Karpas-422 (cell line): ENCODE data around the gene TRIM47. TPM values are rescaled to one million over a fixed set of nuclear protein-coding genes. Genes with fewer than 3 reads are reported as not detected.

Experiments used
- DNase-seq: peaks from one replicate; pipeline ENCODE4 v3.0.0-alpha.2; 2015
- H2AFZ ChIP-seq: fragments of 200-600 bp; sonication (generic); 2 replicates; pipeline ENCODE4 v1.6.1; 2014; ENCODE audit warnings: antibody characterized with exemption, low read length, mixed read lengths
- H3K27ac ChIP-seq: fragments of 200-600 bp; sonication (generic); 2 replicates; pipeline ENCODE4 v1.5.1; 2014; ENCODE audit warnings: mild to moderate bottlenecking, low read length, moderate library complexity
- H3K27me3 ChIP-seq: fragments of 200-600 bp; sonication (generic); 2 replicates; pipeline ENCODE4 v1.6.1; 2014; ENCODE audit warnings: low read length, mixed read lengths
- H3K36me3 ChIP-seq: fragments of 200-600 bp; sonication (generic); 2 replicates; pipeline ENCODE4 v1.6.1; 2014; ENCODE audit warnings: low read length, mixed read lengths; ENCODE audit not compliant: insufficient read depth
- H3K4me1 ChIP-seq: fragments of 200-600 bp; sonication (generic); 2 replicates; pipeline ENCODE4 v1.6.1; 2014; ENCODE audit warnings: mild to moderate bottlenecking, low read length, mixed read lengths
- H3K4me2 ChIP-seq: fragments of 200-600 bp; sonication (generic); 2 replicates; pipeline ENCODE4 v1.6.1; 2014; ENCODE audit warnings: low read length, low read depth, mild to moderate bottlenecking; ENCODE audit not compliant: poor library complexity, severe bottlenecking
- H3K4me3 ChIP-seq: fragments of 200-600 bp; sonication (generic); 2 replicates; pipeline ENCODE4 v1.5.1; 2014; ENCODE audit warnings: mild to moderate bottlenecking, antibody characterized with exemption, low read length, mixed read lengths
- H3K79me2 ChIP-seq: fragments of 200-600 bp; sonication (generic); 2 replicates; pipeline ENCODE4 v1.6.1; 2014; ENCODE audit warnings: mild to moderate bottlenecking, low read length, mixed read lengths
- H3K9ac ChIP-seq: fragments of 200-600 bp; sonication (generic); 2 replicates; pipeline ENCODE4 v1.6.0; 2014; ENCODE audit warnings: low read length
- H3K9me2 ChIP-seq: fragments of 200-600 bp; sonication (generic), shearing (Covaris generic); replicated peaks from 2 replicates; pipeline ENCODE4 v1.6.0; 2014; ENCODE audit warnings: mild to moderate bottlenecking, low read length, moderate library complexity; ENCODE audit not compliant: insufficient read depth
- H3K9me3 ChIP-seq: fragments of 300-700, 200-600 bp; sonication (generic); 2 replicates; pipeline ENCODE4 v1.6.1; 2014; ENCODE audit warnings: low read length, mixed read lengths
- H4K20me1 ChIP-seq: fragments of 200-600 bp; sonication (generic); 2 replicates; pipeline ENCODE4 v1.6.1; 2014; ENCODE audit warnings: mild to moderate bottlenecking, antibody characterized with exemption, low read length, low read depth; ENCODE audit not compliant: insufficient read depth
- total RNA-seq: library from RNA; depleted of rRNA; stranded (reverse); fragments of >200 nt; shearing (Covaris generic); gene quantifications from 2 replicates; pipeline ENCODE4 v1.2.3, GENCODE V29; 2014; ENCODE audit warnings: low replicate concordance; rRNA removed

Gene TRIM47
- total RNA-seq, 1 experiment from 2014 or later, result 7.9 TPM

GRCh38 chr17:75825748-75826370, 52.5 kb downstream of the TRIM47 start:
- no peaks in the 10 kb centered on the region for H3K9me3 ChIP-seq
- no peak overlapping the region for H3K27ac ChIP-seq
- no peak overlapping the region for H3K4me2 ChIP-seq
- no peak for DNase-seq
- H3K27me3 ChIP-seq, result no peaks in the 10 kb centered on the region
- no peak overlapping the region for H3K4me3 ChIP-seq
- H2AFZ ChIP-seq, result no peak overlapping the region
- H3K79me2 ChIP-seq, result no peaks in the 10 kb centered on the region
- no peaks in the 10 kb centered on the region for H4K20me1 ChIP-seq
- peaks cover 4% of the 10 kb centered on the region for H3K4me1 ChIP-seq
- no peak overlapping the region for H3K9ac ChIP-seq
- H3K36me3 ChIP-seq, result peaks cover 4% of the 10 kb centered on the region; the same call in 1 of the 2 replicates
- no peaks in the 10 kb centered on the region for H3K9me2 ChIP-seq

GRCh38 chr17:75825149-75825552, 53.2 kb downstream of the TRIM47 start:
- Histone ChIP-seq H4K20me1 (no peaks in the 10 kb centered on the region), H3K9ac (no peak overlapping the region), H3K9me3 (no peaks in the 10 kb centered on the region), H3K79me2 (no peaks in the 10 kb centered on the region), H3K4me2 (no peak overlapping the region), H3K9me2 (no peaks in the 10 kb centered on the region), H2AFZ (no peak overlapping the region), H3K4me1 (peaks cover 4% of the 10 kb centered on the region), H3K36me3 (peaks cover 9% of the 10 kb centered on the region; the same call in 1 of the 2 replicates), H3K4me3 (no peak overlapping the region), H3K27ac (no peak overlapping the region), H3K27me3 (no peaks in the 10 kb centered on the region)
- no peak for DNase-seq

GRCh38 chr17:75824666-75825065, 53.7 kb downstream of the TRIM47 start:
- no peak for DNase-seq
- no peaks in the 10 kb centered on the region for H3K9me3 ChIP-seq
- H3K4me2 ChIP-seq, result no peak overlapping the region
- no peaks in the 10 kb centered on the region for H3K79me2 ChIP-seq
- H3K4me1 ChIP-seq, result peaks cover 4% of the 10 kb centered on the region
- no peak overlapping the region for H2AFZ ChIP-seq
- no peak overlapping the region for H3K27ac ChIP-seq
- H3K27me3 ChIP-seq, result no peaks in the 10 kb centered on the region
- H3K9ac ChIP-seq, result no peak overlapping the region
- H3K4me3 ChIP-seq, result no peak overlapping the region
- H3K9me2 ChIP-seq, result no peaks in the 10 kb centered on the region
- no peaks in the 10 kb centered on the region for H4K20me1 ChIP-seq
- peaks cover 8% of the 10 kb centered on the region; the same call in 1 of the 2 replicates for H3K36me3 ChIP-seq

Other genes with a start within 250 kb of the TRIM47 start
- not detected in 2 replicates for gene SMIM5, start 245.1 kb downstream of the TRIM47 start, total RNA-seq
- gene RECQL5, start 211.4 kb downstream of the TRIM47 start, total RNA-seq, result 29.4 and 68.7 TPM in 2 replicates
- gene SAP30BP, start 211.2 kb downstream of the TRIM47 start, total RNA-seq, result 26.5 and 49.2 TPM in 2 replicates
- 0.11 and 0.19 TPM in 2 replicates for gene ITGB4, start 157.1 kb downstream of the TRIM47 start, total RNA-seq
- 23.9 and 28.3 TPM in 2 replicates for gene GALK1, start 113.4 kb downstream of the TRIM47 start, total RNA-seq
- 22.9 and 49.0 TPM in 2 replicates for gene UNK, start 93.8 kb downstream of the TRIM47 start, total RNA-seq
- gene UNC13D, start 34.2 kb downstream of the TRIM47 start, total RNA-seq, result 30.9 and 52.5 TPM in 2 replicates
- gene WBP2, start 23.2 kb downstream of the TRIM47 start, total RNA-seq, result 27.9 and 42.7 TPM in 2 replicates
- 18.4 and 39.5 TPM in 2 replicates for gene TRIM65, start 18.4 kb upstream of the TRIM47 start, total RNA-seq
- 33.5 and 42.7 TPM in 2 replicates for gene MRPL38, start 26.3 kb upstream of the TRIM47 start, total RNA-seq
- gene FBF1, start 62.5 kb upstream of the TRIM47 start, total RNA-seq, result 13.5 and 37.0 TPM in 2 replicates
- gene ACOX1, start 100.6 kb upstream of the TRIM47 start, total RNA-seq, result 18.2 and 22.5 TPM in 2 replicates
- gene TEN1, start 100.7 kb upstream of the TRIM47 start, total RNA-seq, result 5.7 and 23.0 TPM in 2 replicates
- 4.7 and 5.1 TPM in 2 replicates for gene CDK3, start 122.3 kb upstream of the TRIM47 start, total RNA-seq
- 0.07 and 0.29 TPM in 2 replicates for gene EVPL, start 148.7 kb upstream of the TRIM47 start, total RNA-seq
- gene SRP68, start 193.9 kb upstream of the TRIM47 start, total RNA-seq, result 12.0 and 18.4 TPM in 2 replicates
- not detected in 2 replicates for gene GALR2, start 196.2 kb upstream of the TRIM47 start, total RNA-seq
- gene ZACN, start 200.6 kb upstream of the TRIM47 start, total RNA-seq, result not detected in 2 replicates
- 55.4 and 69.0 TPM in 2 replicates for gene EXOC7, start 225.2 kb upstream of the TRIM47 start, total RNA-seq